Ascending aorta (tissue), 2 donors: Measurements from ENCODE around the gene TTLL3. TPM values are rescaled to one million over a fixed set of nuclear protein-coding genes. Genes with fewer than 3 reads are reported as not detected.
"Not testable (repeated sequence)": the region's sequence is repeated elsewhere in the genome, so short reads cannot be mapped to it uniquely, and the experiment has no call there.

Experiments
- DNase-seq, 2 donors: peaks; one replicate each; pipeline ENCODE4 v3.0.0-alpha.2; 2019; ENCODE audit warnings: low spot score in 2 of 2
- H3K27ac ChIP-seq, 2 donors: fragments of 200-600 bp; sonication (generic); one replicate each; pipeline ENCODE4 v1.5.1; 2016 to 2017; ENCODE audit warnings: mild to moderate bottlenecking in 1 of 2
- H3K27me3 ChIP-seq: fragments of 200-600 bp; sonication (generic); one replicate; pipeline ENCODE4 v1.5.1; 2017
- H3K36me3 ChIP-seq, 2 donors: fragments of 200-600 bp; sonication (generic); one replicate each; pipeline ENCODE4 v1.5.1; 2016
- H3K4me1 ChIP-seq, 2 donors: fragments of 200-600 bp; sonication (generic); one replicate each; pipeline ENCODE4 v1.5.1; 2016 to 2017; ENCODE audit warnings: mild to moderate bottlenecking in 1 of 2
- H3K4me3 ChIP-seq, 2 donors: fragments of 200-600 bp; sonication (generic); one replicate each; pipeline ENCODE4 v1.5.1; 2016 to 2017; ENCODE audit warnings: mild to moderate bottlenecking in 1 of 2
- H3K9me3 ChIP-seq, 2 donors: fragments of 200-600 bp; sonication (generic); one replicate each; pipeline ENCODE4 v1.5.1; 2016
- intact Hi-C: fragments of 100-400 bp; cut with DNase I; formaldehyde crosslinking; loops from one replicate; pipeline ENCODE4 v1.15.1; 2023
- total RNA-seq: library from RNA; depleted of rRNA; stranded (reverse); fragments of >200 nt; gene quantifications from one replicate; pipeline ENCODE4 v1.1.0, GENCODE V29; 2016
- TF ChIP-seq, protein P1 (sequence below), 3 experiments: fragments of 200-600 bp in 2 of 3; fragments of 450-650 bp in 1 of 3; sonication (generic) in 2 of 3; IDR thresholded peaks; one replicate each; pipeline ENCODE4 v1.5.1; 2016 to 2019; ENCODE audit warnings: antibody characterized with exemption in 3 of 3, mild to moderate bottlenecking in 1 of 3, moderate library complexity in 1 of 3

Gene TTLL3
- total RNA-seq, 1 donor from 2014 or later: 47.0 TPM

DNA sequence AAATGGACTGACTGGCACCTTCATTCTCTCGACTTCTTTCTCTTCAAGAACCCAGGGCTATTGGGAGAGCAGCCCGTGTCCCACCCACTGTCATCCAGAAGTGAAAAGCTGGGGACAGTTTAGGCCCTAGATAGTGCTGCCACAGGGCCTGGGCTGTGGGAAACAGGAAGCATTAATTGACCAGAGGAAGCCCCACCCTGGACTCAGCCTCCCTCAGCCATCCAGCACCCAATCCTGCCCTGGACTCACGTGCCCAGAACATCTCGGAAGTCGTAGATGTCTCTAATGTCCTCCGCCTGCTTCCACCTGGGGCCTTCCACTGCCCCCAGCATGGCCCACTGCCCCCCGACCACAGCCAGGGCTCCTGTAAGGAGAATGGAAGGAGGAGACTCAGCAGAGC is 42.6 kb upstream of the TTLL3 start:
- Histone ChIP-seq H3K4me3 (no peak overlapping the region), H3K36me3 (peaks cover 9 to 13% of the 10 kb centered on the region in 2 donors), H3K27ac (peak overlapping the region; percentile 50 to 88), H3K4me1 (peaks cover 0 to 25% of the 10 kb centered on the region in 2 donors), H3K27me3 (no peaks in the 10 kb centered on the region), H3K9me3 (no peaks in the 10 kb centered on the region)
- TF ChIP-seq, protein P1, sequence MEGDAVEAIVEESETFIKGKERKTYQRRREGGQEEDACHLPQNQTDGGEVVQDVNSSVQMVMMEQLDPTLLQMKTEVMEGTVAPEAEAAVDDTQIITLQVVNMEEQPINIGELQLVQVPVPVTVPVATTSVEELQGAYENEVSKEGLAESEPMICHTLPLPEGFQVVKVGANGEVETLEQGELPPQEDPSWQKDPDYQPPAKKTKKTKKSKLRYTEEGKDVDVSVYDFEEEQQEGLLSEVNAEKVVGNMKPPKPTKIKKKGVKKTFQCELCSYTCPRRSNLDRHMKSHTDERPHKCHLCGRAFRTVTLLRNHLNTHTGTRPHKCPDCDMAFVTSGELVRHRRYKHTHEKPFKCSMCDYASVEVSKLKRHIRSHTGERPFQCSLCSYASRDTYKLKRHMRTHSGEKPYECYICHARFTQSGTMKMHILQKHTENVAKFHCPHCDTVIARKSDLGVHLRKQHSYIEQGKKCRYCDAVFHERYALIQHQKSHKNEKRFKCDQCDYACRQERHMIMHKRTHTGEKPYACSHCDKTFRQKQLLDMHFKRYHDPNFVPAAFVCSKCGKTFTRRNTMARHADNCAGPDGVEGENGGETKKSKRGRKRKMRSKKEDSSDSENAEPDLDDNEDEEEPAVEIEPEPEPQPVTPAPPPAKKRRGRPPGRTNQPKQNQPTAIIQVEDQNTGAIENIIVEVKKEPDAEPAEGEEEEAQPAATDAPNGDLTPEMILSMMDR (IDR thresholded peaks at IDR 0.05): no peak
- intact Hi-C loops: no loop called here
- no peak for DNase-seq

DNA sequence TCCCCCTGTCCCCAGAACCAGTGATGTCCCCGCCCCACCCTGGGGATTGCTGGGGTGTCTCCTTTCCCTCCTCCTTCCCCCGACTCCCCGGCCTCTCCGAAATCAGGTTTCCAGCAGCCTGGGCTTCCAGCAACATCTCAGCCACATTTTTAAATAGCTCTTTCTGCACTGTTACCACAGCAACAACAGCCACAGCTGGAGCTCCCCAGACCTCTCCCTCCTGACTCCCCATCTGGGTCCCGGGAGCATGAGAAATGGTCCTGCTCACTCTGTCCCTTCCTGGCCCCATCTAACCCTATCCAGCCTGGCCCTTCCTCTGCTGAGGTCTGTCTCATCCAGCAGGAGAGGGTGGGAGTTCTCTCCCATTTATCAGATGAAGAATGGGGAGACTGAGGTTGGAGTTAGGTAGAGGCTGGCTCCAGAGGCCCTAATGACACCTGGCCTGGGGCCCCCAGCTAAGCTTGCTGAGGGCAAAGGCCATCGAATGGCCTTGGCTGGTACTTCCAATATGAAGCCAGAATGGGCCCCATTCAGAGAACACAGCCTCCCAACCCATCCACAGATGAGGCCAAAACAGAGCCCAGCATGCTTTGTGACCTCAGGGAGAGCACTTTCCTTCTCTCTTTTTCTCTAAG is 41.8 kb upstream of the TTLL3 start:
- Histone ChIP-seq H3K4me1 (peaks cover 0 to 25% of the 10 kb centered on the region in 2 donors), H3K4me3 (peak overlapping the region; percentile 73 to 92)
- intact Hi-C loops: no loop called here

DNA sequence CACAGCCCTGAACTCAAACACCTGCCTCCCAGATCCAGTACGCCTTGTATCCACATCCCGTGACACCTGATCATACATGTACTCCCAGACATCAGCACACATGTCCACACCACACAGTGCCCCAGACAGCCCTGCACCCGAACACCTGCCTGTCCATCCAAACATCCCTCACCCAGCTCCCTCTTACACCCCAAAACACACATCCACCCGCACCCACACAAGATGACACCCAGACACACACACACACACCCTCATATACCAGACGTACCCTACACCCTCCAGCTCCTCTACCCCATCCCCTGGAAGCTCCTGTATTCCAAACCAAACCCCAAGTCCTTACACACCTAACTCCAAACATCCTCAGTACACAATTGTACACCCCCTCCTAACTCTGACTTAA is 41.0 kb upstream of the TTLL3 start:
- Histone ChIP-seq H3K27ac (peak overlapping the region; percentile 81 to 88), H3K36me3 (peaks cover 8 to 13% of the 10 kb centered on the region in 2 donors), H3K4me3 (peak overlapping the region; percentile 73 to 92), H3K9me3 (no peaks in the 10 kb centered on the region), H3K4me1 (peaks cover 0 to 25% of the 10 kb centered on the region in 2 donors), H3K27me3 (no peaks in the 10 kb centered on the region)
- TF ChIP-seq, protein P1 (IDR thresholded peaks at IDR 0.05): no peak
- intact Hi-C loops: no loop called here
- no peak for DNase-seq

More for the DNA sequence above, 41.8 kb upstream of the TTLL3 start:
- Histone ChIP-seq H3K36me3 (peaks cover 8 to 13% of the 10 kb centered on the region in 2 donors), H3K9me3 (no peaks in the 10 kb centered on the region), H3K27ac (peak overlapping the region; percentile 81 to 88), H3K27me3 (no peaks in the 10 kb centered on the region)
- TF ChIP-seq, protein P1 (IDR thresholded peaks at IDR 0.05): no peak
- DNase-seq: no peak

DNA sequence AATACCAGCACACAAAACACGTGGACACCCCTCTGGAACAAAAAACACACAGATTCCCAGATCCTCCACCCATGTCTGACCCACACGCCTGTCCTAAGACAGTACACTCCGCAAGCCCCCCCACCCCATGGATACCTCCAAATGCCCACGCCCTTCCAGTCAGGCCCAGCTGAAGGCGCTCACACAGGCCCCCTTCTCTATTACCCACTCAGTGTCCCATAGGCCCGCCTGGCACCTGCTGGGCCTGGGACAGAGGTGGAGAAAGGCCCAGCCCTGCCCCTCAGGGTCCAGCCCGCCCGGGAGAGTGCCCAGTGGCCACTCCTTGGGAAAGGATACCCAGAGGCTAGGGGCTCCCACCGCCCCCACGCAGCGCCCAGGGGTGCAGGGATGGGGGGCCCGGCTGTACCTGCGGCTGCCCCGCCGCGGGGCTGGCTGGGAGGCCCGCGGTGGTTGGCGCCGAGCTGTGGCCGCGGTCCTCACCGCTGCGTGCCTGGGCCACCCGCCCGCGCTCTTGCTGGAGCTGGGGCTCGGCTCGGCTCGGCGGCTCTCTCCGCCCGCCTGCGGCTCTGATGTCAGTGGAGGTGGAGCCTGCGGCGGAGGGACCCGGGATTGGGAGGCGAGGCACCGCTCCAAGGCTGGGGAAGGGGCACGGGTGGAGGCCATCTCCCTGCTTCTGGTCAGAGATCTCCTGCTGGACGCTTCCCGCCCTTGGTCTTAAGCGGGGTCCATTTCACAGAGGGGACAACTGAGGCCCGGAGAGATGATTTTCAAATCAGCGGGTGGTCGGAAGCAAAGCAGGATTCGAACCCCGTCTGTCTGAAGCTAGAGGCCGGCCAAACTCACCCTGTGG is 40.4 kb upstream of the TTLL3 start, which contains the start of gene CAMK1:
Gene CAMK1, minus strand, starts transcription at position 522 of the 850 bp plus-strand sequence. CDS start 2,198 bp downstream, outside the sequence.
- Histone ChIP-seq H3K4me3 (peak within 1 kb of the TSS; percentile 73 to 92), H3K36me3 (peaks cover 8 to 13% of the 10 kb centered on the region in 2 donors), H3K27me3 (no peaks in the 10 kb centered on the region), H3K4me1 (peaks cover 0 to 25% of the 10 kb centered on the region in 2 donors), H3K27ac (peak within 1 kb of the TSS; percentile 81 to 88), H3K9me3 (no peaks in the 10 kb centered on the region)
- intact Hi-C loops: loop anchor here (1.0 kb wide), 3 partner anchors 20 to 38 kb away; partner anchors contain the start of genes BRPF1, OGG1 and TADA3
- TF ChIP-seq, protein P1 (IDR thresholded peaks at IDR 0.05): no peak
- DNase-seq: peak; percentile 43 to 91

- H3K9me3 ChIP-seq: no peaks in the 10 kb centered on the region
- peaks cover 0 to 25% of the 10 kb centered on the region in 2 donors for H3K4me1 ChIP-seq
- peak overlapping the region; percentile 73 to 92 for H3K4me3 ChIP-seq
- H3K36me3 ChIP-seq: peaks cover 6 to 10% of the 10 kb centered on the region in 2 donors
- peak overlapping the region; percentile 81 to 88 for H3K27ac ChIP-seq
- H3K27me3 ChIP-seq: no peaks in the 10 kb centered on the region
- DNase-seq: peak in 1 of 2 donors; percentile 91
- TF ChIP-seq, protein P1 (IDR thresholded peaks at IDR 0.05): no peak
- intact Hi-C loops: loop anchor here (1.0 kb wide), 3 partner anchors 21 to 39 kb away; partner anchors contain the start of genes BRPF1, OGG1 and TADA3
These were observed 39.7 kb upstream of the TTLL3 start for GRCh38 chr3:9770276-9770812.

- H3K27me3 ChIP-seq, intact Hi-C loops, H3K9me3 ChIP-seq, H3K36me3 ChIP-seq, DNase-seq: not testable (repeated sequence)
- Histone ChIP-seq H3K4me1 (peaks cover 0 to 25% of the 10 kb centered on the region in 2 donors), H3K27ac (peak overlapping the region; percentile 81 to 88), H3K4me3 (peak overlapping the region in 1 of 2 donors; percentile 92)
These were observed 39.1 kb upstream of the TTLL3 start for GRCh38 chr3:9771007-9771406.
